Stimulated activated CD4-positive, alpha-beta T cell treated with anti-CD3 and anti-CD28 coated beads, TNF-alpha, amount 100 ng/mL, for 24 hours (primary cell): Measurements from ENCODE around the gene RAB44.
"Not testable (repeated sequence)": the region's sequence is repeated elsewhere in the genome, so short reads cannot be mapped to it uniquely, and the experiment has no call there.

Experiments used
- DNase-seq, 3 experiments: peaks; one replicate each; pipeline ENCODE4 v3.0.0-alpha.2; 2020; ENCODE audit warnings: low read depth in 3 of 3

RAB44 gene

GRCh38 chr6:36685926-36686667 lies 11.5 kb upstream of the RAB44 start:
- no peak for DNase-seq

- DNase-seq: no peak
Observed at GRCh38 chr6:36686668-36687513, 10.7 kb upstream of the RAB44 start.

- no peak for DNase-seq
Observed at GRCh38 chr6:36688063-36688738, 9.4 kb upstream of the RAB44 start.

- no peak for DNase-seq
Observed at GRCh38 chr6:36688739-36689075, 8.9 kb upstream of the RAB44 start.

- DNase-seq: no peak
Observed at GRCh38 chr6:36691011-36691410, 6.6 kb upstream of the RAB44 start.

GRCh38 chr6:36691612-36692011 lies 6.0 kb upstream of the RAB44 start:
- DNase-seq: no peak

GRCh38 chr6:36692220-36692619 lies 5.4 kb upstream of the RAB44 start:
- no peak for DNase-seq

GRCh38 chr6:36692861-36693702 lies 4.5 kb upstream of the RAB44 start:
- DNase-seq: no peak

- DNase-seq: no peak
Observed at GRCh38 chr6:36694616-36695015, 3.0 kb upstream of the RAB44 start.

GRCh38 chr6:36695414-36695813 lies 2.2 kb upstream of the RAB44 start:
- no peak for DNase-seq

- no peak for DNase-seq
Observed at GRCh38 chr6:36698196-36698595, 570 bp downstream of the RAB44 start.

GRCh38 chr6:36698871-36699271 lies 1.2 kb downstream of the RAB44 start:
- DNase-seq: no peak

- no peak for DNase-seq
Observed at GRCh38 chr6:36699348-36699747, 1.7 kb downstream of the RAB44 start.

- no peak for DNase-seq
Observed at GRCh38 chr6:36700071-36700812, 2.6 kb downstream of the RAB44 start.

GRCh38 chr6:36700831-36701230 lies 3.2 kb downstream of the RAB44 start:
- DNase-seq: no peak

- no peak for DNase-seq
Observed at GRCh38 chr6:36701401-36701991, 3.9 kb downstream of the RAB44 start.

GRCh38 chr6:36702656-36703055 lies 5.0 kb downstream of the RAB44 start:
- no peak for DNase-seq

GRCh38 chr6:36703081-36703606 lies 5.5 kb downstream of the RAB44 start:
- no peak for DNase-seq

GRCh38 chr6:36703982-36704381 lies 6.4 kb downstream of the RAB44 start:
- no peak for DNase-seq

- not testable (repeated sequence) for DNase-seq
Observed at GRCh38 chr6:36704961-36705577, 7.4 kb downstream of the RAB44 start.
